HepG2 (cell line): ENCODE data around the gene EFNA2. TPM values are rescaled to one million over a fixed set of nuclear protein-coding genes. Genes with fewer than 3 reads are reported as not detected.
A peak's percentile ranks its signal among the peaks of the same experiment; 100 is the strongest.

Experiments
- AGO1 ChIP-seq: fragments of 200-400 bp; formaldehyde crosslinking; IDR thresholded peaks from 2 replicates; pipeline ENCODE4 v1.6.1; 2017; ENCODE audit warnings: mild to moderate bottlenecking, low read depth, low read length, moderate library complexity; ENCODE audit not compliant: poor library complexity, severe bottlenecking
- ATAD3A ChIP-seq: sonication (generic); formaldehyde crosslinking; IDR thresholded peaks from 2 replicates; pipeline ENCODE4 v1.4.0; 2020; ENCODE audit warnings: missing genetic modification reagents
- CHD4 ChIP-seq: fragments of 200-600 bp; sonication (generic); IDR thresholded peaks from 2 replicates; pipeline ENCODE4 v1.7.0; 2017; ENCODE audit warnings: mild to moderate bottlenecking, low read length, borderline replicate concordance
- GATAD2A ChIP-seq: IDR thresholded peaks from 2 replicates; pipeline ENCODE4 v1.6.1; 2016
- HOXD1 ChIP-seq: sonication (generic); formaldehyde crosslinking; IDR thresholded peaks from 2 replicates; pipeline ENCODE4 v1.5.0; 2020; ENCODE audit warnings: missing genetic modification reagents
- MLXIP ChIP-seq: sonication (generic); formaldehyde crosslinking; IDR thresholded peaks from 2 replicates; pipeline ENCODE4 v1.9.0; 2021; ENCODE audit warnings: missing genetic modification reagents, borderline replicate concordance
- NFATC3 ChIP-seq: sonication (generic); formaldehyde crosslinking; IDR thresholded peaks from 2 replicates; pipeline ENCODE4 v1.5.1; 2020; ENCODE audit warnings: mild to moderate bottlenecking, missing genetic modification reagents
- NFKBIZ ChIP-seq: IDR thresholded peaks from 2 replicates; pipeline ENCODE4 v1.6.1; 2018; ENCODE audit warnings: missing genetic modification reagents, missing compliant biosample characterization
- NR2F1 ChIP-seq, 2 experiments: fragments of 450-650 bp in 1 of 2; formaldehyde crosslinking in 1 of 2; IDR thresholded peaks; 2 replicates each; pipeline versions ENCODE4 v1.5.0 to v1.6.1; 2016 to 2020; ENCODE audit warnings: mild to moderate bottlenecking in 1 of 2, missing compliant biosample characterization in 1 of 2, missing genetic modification reagents in 1 of 2, moderate library complexity in 1 of 2
- PAX8 ChIP-seq: sonication (generic); formaldehyde crosslinking; IDR thresholded peaks from 2 replicates; pipeline ENCODE4 v1.8.0; 2022; ENCODE audit warnings: mild to moderate bottlenecking, missing genetic modification reagents, borderline replicate concordance
- SMARCC2 ChIP-seq: fragments of 450-650 bp; IDR thresholded peaks from 2 replicates; pipeline ENCODE4 v1.6.1; 2017; ENCODE audit warnings: antibody characterized with exemption, mild to moderate bottlenecking
- SNAI1 ChIP-seq: sonication (generic); formaldehyde crosslinking; IDR thresholded peaks from 2 replicates; pipeline ENCODE4 v1.5.0; 2020; ENCODE audit warnings: mild to moderate bottlenecking, missing genetic modification reagents, borderline replicate concordance
- SYNCRIP ChIP-seq: fragments of 200-400 bp; formaldehyde crosslinking; IDR thresholded peaks from 2 replicates; pipeline ENCODE4 v1.6.1; 2018; ENCODE audit warnings: mild to moderate bottlenecking, low read depth, low read length; ENCODE audit not compliant: insufficient read depth
- ZNF17 ChIP-seq: sonication (generic); formaldehyde crosslinking; IDR thresholded peaks from 2 replicates; pipeline ENCODE4 v1.5.0; 2020; ENCODE audit warnings: mild to moderate bottlenecking, missing genetic modification reagents
- ZNF253 ChIP-seq: sonication (generic); formaldehyde crosslinking; IDR thresholded peaks from 2 replicates; pipeline ENCODE4 v1.8.0; 2022; ENCODE audit warnings: mild to moderate bottlenecking, missing genetic modification reagents, borderline replicate concordance
- ZNF33A ChIP-seq: sonication (generic); formaldehyde crosslinking; IDR thresholded peaks from 2 replicates; pipeline ENCODE4 v1.5.1; 2020; ENCODE audit warnings: missing genetic modification reagents, mild to moderate bottlenecking, moderate library complexity, borderline replicate concordance
- ZNF629 ChIP-seq: sonication (generic); formaldehyde crosslinking; conservative IDR thresholded peaks from 2 replicates; pipeline ENCODE4 v1.5.0; 2020; ENCODE audit warnings: missing genetic modification reagents
- ZNF704 ChIP-seq: sonication (generic); formaldehyde crosslinking; IDR thresholded peaks from 2 replicates; pipeline ENCODE4 v1.8.1; 2023; ENCODE audit warnings: mild to moderate bottlenecking, inconsistent platforms, moderate library complexity, missing genetic modification reagents, borderline replicate concordance
- ZNF724P ChIP-seq: sonication (generic); formaldehyde crosslinking; IDR thresholded peaks from 2 replicates; pipeline ENCODE4 v1.8.0; 2022; ENCODE audit warnings: missing genetic modification reagents, borderline replicate concordance
- ZNF773 ChIP-seq: sonication (generic); formaldehyde crosslinking; IDR thresholded peaks from 2 replicates; pipeline ENCODE4 v1.4.0; 2020; ENCODE audit warnings: missing genetic modification reagents, borderline replicate concordance
- ZNF780A ChIP-seq: sonication (generic); formaldehyde crosslinking; IDR thresholded peaks from 2 replicates; pipeline ENCODE4 v1.8.0; 2022; ENCODE audit warnings: mild to moderate bottlenecking, missing genetic modification reagents, moderate library complexity
- ZSCAN25 ChIP-seq: sonication (generic); formaldehyde crosslinking; IDR thresholded peaks from 2 replicates; pipeline ENCODE4 v1.8.0; 2022; ENCODE audit warnings: mild to moderate bottlenecking, missing genetic modification reagents
- ZSCAN29 ChIP-seq: sonication (generic); formaldehyde crosslinking; conservative IDR thresholded peaks from 2 replicates; pipeline ENCODE4 v1.4.0; 2020; ENCODE audit warnings: mild to moderate bottlenecking, missing genetic modification reagents
- polyA plus RNA-seq, 8 experiments: library from polyadenylated mRNA; depleted of rRNA in 3 of 8; stranded (reverse) in 7 of 8; unstranded in 1 of 8; fragments of >200 nt; fragmentation: Illumina TruSeq in 4 of 8; extraction: Trizol in 4 of 8; gene quantifications; 2 replicates each; pipeline versions ENCODE4 v1.2.1 to v1.2.3, GENCODE V29; 2011 to 2016; ENCODE audit warnings: low read depth in 4 of 8, missing spikeins in 1 of 8, mixed read lengths in 1 of 8; ENCODE audit not compliant: insufficient read depth in 1 of 8
- total RNA-seq, 5 experiments: library from RNA; depleted of rRNA; stranded (reverse); fragments of >200 nt; fragmentation: Illumina TruSeq; extraction: Trizol; gene quantifications; 2 replicates each; pipeline ENCODE4 v1.2.3, GENCODE V29; 2016; ENCODE audit warnings: low read depth in 1 of 5
- TF ChIP-seq, protein P1 (sequence below): sonication (generic); formaldehyde crosslinking; IDR thresholded peaks from 2 replicates; pipeline ENCODE4 v1.5.0; 2020; ENCODE audit warnings: missing genetic modification reagents

The EFNA2 gene
- total and polyA plus RNA-seq, 2 of the 13 experiments (the other 11 are each of a cell fraction or from before 2014, with no cell fraction given), result 6.0 to 9.9 TPM

DNA sequence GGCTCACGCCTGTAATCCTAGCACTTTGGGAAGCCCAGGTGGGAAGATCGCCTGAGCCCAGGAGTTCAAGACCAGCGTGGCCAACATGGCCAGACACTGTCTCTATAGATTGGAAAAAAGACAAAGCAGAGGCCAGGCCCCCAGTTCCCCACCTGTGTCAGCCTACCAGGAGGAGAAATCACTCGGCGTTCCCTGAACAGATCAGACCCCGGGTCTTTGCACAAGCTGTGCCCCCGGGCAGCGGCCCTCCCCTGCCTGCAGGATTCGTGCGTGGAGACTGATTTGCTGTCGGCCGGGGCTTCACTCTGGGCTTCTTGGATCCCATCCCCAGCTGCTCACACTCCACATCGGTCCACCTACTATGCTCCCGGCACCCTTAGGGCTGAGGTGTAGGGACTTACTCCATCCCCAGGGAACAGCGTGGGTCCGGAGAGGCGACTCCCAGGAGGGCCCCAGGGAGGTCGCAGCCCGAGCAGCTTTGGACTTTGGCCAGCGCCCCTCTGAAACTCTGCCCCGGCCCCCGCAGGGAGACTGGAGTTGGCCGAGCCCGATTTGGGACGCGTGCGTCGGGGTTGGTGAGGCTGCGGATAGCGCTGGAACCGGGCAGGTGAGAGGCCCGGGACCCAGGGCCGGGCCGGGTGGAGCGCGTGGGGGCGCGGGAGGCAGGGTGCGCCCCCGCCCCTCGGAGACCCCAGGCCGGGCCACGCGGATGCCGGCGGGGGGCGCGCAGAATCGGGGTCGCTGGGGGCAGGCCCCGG, 515 bp upstream of the EFNA2 start (continued):
- TF ChIP-seq MLXIP (CRISPR knock-in tag) (no peak), PAX8 (no peak), ZNF724P (CRISPR knock-in tag) (no peak), ZNF629 (CRISPR knock-in tag) (peak; percentile 16; the same call in 1 of the 2 replicates), ZNF704 (CRISPR knock-in tag) (no peak), AGO1 (peak; percentile 54), ZSCAN25 (CRISPR knock-in tag) (no peak), ZNF773 (no peak), ATAD3A (CRISPR knock-in tag) (no peak), ZNF17 (CRISPR knock-in tag) (no peak), ZNF780A (CRISPR knock-in tag) (no peak), NFATC3 (no peak), SMARCC2 (no peak), GATAD2A (CRISPR knock-in tag) (no peak; the same call in 1 of the 2 replicates), SNAI1 (CRISPR knock-in tag) (no peak), HOXD1 (no peak), SYNCRIP (no peak), NFKBIZ (no peak), ZSCAN29 (CRISPR knock-in tag) (no peak), ZNF253 (no peak), CHD4 (0 out of 2 replicates have a peak, but pooled peaks have one; percentile 33), NR2F1 (CRISPR knock-in tag; IDR thresholded peaks at IDR 0.05) (no peak), ZNF33A (CRISPR knock-in tag) (no peak)
- TF ChIP-seq, protein P1, sequence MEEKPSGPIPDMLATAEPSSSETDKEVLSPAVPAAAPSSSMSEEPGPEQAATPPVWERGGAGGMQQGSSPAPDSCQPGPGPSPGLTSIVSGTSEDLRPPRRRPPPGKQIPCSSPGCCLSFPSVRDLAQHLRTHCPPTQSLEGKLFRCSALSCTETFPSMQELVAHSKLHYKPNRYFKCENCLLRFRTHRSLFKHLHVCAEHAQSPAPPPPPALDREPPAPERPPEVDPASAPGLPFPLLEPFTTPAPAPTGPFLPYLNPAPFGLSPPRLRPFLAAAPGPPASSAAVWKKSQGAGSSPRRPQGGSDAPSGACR, result peak; percentile 72; the same call in 1 of the 2 replicates
